ENCODE results near the gene RFPL1. TPM values are rescaled to one million over a fixed set of nuclear protein-coding genes. Genes with fewer than 3 reads are reported as not detected.

Gene RFPL1
- total RNA-seq, result not detected in 2 replicates

GRCh38 chr22:29438283-29438682 is at the start of gene RFPL1:
Gene RFPL1 (plus strand): TSS chr22:29438583.

GRCh38 chr22:29479417-29480261 is 41.3 kb downstream of the RFPL1 start, which contains the start of gene NEFH:
Gene NEFH (plus strand): TSS chr22:29480218. CDS start chr22:29480263, 45 bp downstream.

Other genes with a start within 250 kb of the RFPL1 start
- gene EMID1, start 232.7 kb upstream of the RFPL1 start, total RNA-seq, result not detected in 2 replicates
- gene RHBDD3, start 170.6 kb upstream of the RFPL1 start, total RNA-seq, result 19.5 and 22.5 TPM in 2 replicates
- 229 and 240 TPM in 2 replicates for gene EWSR1, start 170.3 kb upstream of the RFPL1 start, total RNA-seq
- 38.1 and 47.1 TPM in 2 replicates for gene GAS2L1, start 131.9 kb upstream of the RFPL1 start, total RNA-seq
- not detected in 2 replicates for gene RASL10A, start 122.9 kb upstream of the RFPL1 start, total RNA-seq
- gene AP1B1, start 50.0 kb upstream of the RFPL1 start, total RNA-seq, result 83.5 and 83.6 TPM in 2 replicates
- gene NEFH, start 41.6 kb downstream of the RFPL1 start, total RNA-seq, result 0.58 and 0.89 TPM in 2 replicates
- 40.9 and 53.2 TPM in 2 replicates for gene THOC5, start 115.2 kb downstream of the RFPL1 start, total RNA-seq
- 88.6 and 96.9 TPM in 2 replicates for gene NIPSNAP1, start 142.5 kb downstream of the RFPL1 start, total RNA-seq
- gene NF2, start 165.1 kb downstream of the RFPL1 start, total RNA-seq, result 88.2 and 111 TPM in 2 replicates